NCI-H460 (cell line): ENCODE results near the gene ABCA1. TPM values are rescaled to one million over a fixed set of nuclear protein-coding genes. Genes with fewer than 3 reads are reported as not detected.

Source experiments
- DNase-seq: peaks from one replicate; pipeline ENCODE4 v3.0.0-alpha.2; 2016; ENCODE audit warnings: low read depth; ENCODE audit errors: extremely low read depth
- total RNA-seq: library from RNA; depleted of rRNA; stranded (reverse); fragments of >200 nt; shearing (Covaris generic); gene quantifications from 2 replicates; pipeline ENCODE4 v1.2.3, GENCODE V29; 2014

The ABCA1 gene
- total RNA-seq, 1 experiment from 2014 or later: 6.6 TPM

GRCh38 chr9:104805441-104805840, 122.5 kb downstream of the ABCA1 start:
- no peak for DNase-seq

- no peak for DNase-seq
Measured at GRCh38 chr9:104802906-104803305, 125.0 kb downstream of the ABCA1 start.

GRCh38 chr9:104802110-104802509, 125.8 kb downstream of the ABCA1 start:
- no peak for DNase-seq

- DNase-seq: no peak
Measured at GRCh38 chr9:104800068-104800785, 127.7 kb downstream of the ABCA1 start.

- DNase-seq: no peak
Measured at GRCh38 chr9:104798209-104798995, 129.6 kb downstream of the ABCA1 start.

GRCh38 chr9:104795857-104796256, 132.1 kb downstream of the ABCA1 start:
- no peak for DNase-seq

- DNase-seq: no peak
Measured at GRCh38 chr9:104795082-104795481, 132.9 kb downstream of the ABCA1 start.

- no peak for DNase-seq
Measured at GRCh38 chr9:104794070-104794469, 133.9 kb downstream of the ABCA1 start.

GRCh38 chr9:104788251-104788650, 139.7 kb downstream of the ABCA1 start:
- no peak for DNase-seq

- no peak for DNase-seq
Measured at GRCh38 chr9:104787306-104788015, 140.5 kb downstream of the ABCA1 start.

GRCh38 chr9:104786293-104786692, 141.7 kb downstream of the ABCA1 start:
- DNase-seq: no peak

- DNase-seq: no peak
Measured at GRCh38 chr9:104784098-104784497, 143.9 kb downstream of the ABCA1 start.

GRCh38 chr9:104783588-104783987, 144.4 kb downstream of the ABCA1 start:
- no peak for DNase-seq

GRCh38 chr9:104780796-104781395, 147.1 kb downstream of the ABCA1 start:
- DNase-seq: peak; percentile 64

- no peak for DNase-seq
Measured at GRCh38 chr9:104779946-104780535, 147.9 kb downstream of the ABCA1 start.

GRCh38 chr9:104779334-104779733, 148.6 kb downstream of the ABCA1 start:
- DNase-seq: no peak

GRCh38 chr9:104778802-104779201, 149.2 kb downstream of the ABCA1 start:
- no peak for DNase-seq

- DNase-seq: no peak
Measured at GRCh38 chr9:104776797-104777196, 151.2 kb downstream of the ABCA1 start.

GRCh38 chr9:104775976-104776375, 152.0 kb downstream of the ABCA1 start:
- DNase-seq: no peak

GRCh38 chr9:104775574-104775936, 152.4 kb downstream of the ABCA1 start:
- DNase-seq: no peak
